Stimulated activated CD8-positive, alpha-beta memory T cell treated with anti-CD3 and anti-CD28 coated beads, Interleukin-15, amount 100 ng/mL, for 24 hours (primary cell): ENCODE measurements around the gene GRN.
A peak's percentile ranks its signal among the peaks of the same experiment; 100 is the strongest.
"Not testable (repeated sequence)": the region's sequence is repeated elsewhere in the genome, so short reads cannot be mapped to it uniquely, and the experiment has no call there.

ENCODE experiments used
- DNase-seq: peaks from one replicate; pipeline ENCODE4 v3.0.0-alpha.2; 2020; ENCODE audit warnings: low read depth

GRN gene

GRCh38 chr17:44346064-44346844 lies 1.2 kb downstream of the GRN start:
- no peak for DNase-seq

DNA sequence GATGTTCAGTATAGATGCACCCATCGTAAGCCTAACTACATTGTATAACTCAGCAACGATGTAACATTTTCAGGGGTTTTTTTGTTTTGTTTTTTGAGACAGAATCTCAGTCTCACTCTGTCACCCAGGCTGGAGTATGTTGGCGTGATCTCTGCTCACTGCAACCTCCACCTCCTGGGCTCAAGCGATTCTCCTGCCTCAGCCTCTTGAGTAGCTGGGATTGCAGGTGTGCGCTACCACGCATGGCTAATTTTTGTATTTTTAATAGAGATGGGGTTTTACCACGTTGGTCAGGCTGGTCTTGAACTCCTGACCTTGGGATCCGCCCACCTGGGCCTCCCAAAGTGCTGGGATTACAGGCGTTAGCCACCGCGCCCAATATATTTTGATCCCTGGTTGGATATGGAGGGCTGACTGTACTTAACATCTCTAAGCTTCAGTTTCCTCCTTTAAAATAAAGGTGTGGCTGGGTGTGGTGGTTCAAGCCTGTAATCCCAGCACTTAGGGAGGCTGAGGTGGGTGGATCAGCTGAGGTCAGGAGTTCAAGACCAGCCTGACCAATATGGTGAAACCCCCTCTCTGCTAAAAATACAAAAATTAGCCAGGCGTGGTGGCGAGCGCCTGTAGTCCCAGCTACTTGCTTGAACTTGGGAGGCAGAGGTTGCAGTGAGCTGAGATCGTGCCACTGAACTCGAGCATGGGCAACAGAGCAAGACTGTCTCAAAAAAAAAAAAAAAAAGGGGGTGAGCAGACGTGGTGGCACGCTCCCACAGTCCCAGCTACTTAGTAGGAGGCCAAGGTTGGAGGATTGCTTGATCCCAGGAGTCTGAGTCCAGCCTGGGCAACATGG lies 2.3 kb downstream of the GRN start:
- not testable (repeated sequence) for DNase-seq

GRCh38 chr17:44348234-44348987 lies 3.3 kb downstream of the GRN start:
- no peak for DNase-seq

DNA sequence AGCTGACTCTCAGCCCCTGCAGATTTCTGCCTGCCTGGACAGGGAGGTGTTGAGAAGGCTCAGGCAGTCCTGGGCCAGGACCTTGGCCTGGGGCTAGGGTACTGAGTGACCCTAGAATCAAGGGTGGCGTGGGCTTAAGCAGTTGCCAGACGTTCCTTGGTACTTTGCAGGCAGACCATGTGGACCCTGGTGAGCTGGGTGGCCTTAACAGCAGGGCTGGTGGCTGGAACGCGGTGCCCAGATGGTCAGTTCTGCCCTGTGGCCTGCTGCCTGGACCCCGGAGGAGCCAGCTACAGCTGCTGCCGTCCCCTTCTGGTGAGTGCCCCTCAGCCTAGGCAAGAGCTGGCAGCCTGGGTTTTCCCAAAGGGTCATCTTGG lies 3.9 kb downstream of the GRN start:
- DNase-seq, result no peak

- DNase-seq, result no peak
Measured at GRCh38 chr17:44349553-44350070, 4.5 kb downstream of the GRN start.

DNA sequence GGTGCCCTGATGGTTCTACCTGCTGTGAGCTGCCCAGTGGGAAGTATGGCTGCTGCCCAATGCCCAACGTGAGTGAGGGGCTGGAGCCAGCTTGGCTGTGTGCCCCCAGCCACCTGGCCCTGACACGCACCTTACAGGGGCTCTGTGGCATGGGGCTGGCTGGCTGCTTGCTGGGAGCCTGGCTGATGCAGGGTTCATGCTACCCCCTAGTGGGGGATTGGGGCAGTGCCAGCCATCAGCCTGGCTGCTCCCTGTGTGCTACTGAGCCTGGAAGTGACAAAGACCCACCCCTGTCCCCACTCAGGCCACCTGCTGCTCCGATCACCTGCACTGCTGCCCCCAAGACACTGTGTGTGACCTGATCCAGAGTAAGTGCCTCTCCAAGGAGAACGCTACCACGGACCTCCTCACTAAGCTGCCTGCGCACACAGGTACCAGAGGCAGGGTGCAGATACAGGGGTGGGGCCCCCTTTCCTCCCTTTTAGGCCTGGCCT lies 5.7 kb downstream of the GRN start:
- DNase-seq, result peak; percentile 49

- no peak for DNase-seq
Measured at GRCh38 chr17:44351464-44351863, 6.4 kb downstream of the GRN start.

DNA sequence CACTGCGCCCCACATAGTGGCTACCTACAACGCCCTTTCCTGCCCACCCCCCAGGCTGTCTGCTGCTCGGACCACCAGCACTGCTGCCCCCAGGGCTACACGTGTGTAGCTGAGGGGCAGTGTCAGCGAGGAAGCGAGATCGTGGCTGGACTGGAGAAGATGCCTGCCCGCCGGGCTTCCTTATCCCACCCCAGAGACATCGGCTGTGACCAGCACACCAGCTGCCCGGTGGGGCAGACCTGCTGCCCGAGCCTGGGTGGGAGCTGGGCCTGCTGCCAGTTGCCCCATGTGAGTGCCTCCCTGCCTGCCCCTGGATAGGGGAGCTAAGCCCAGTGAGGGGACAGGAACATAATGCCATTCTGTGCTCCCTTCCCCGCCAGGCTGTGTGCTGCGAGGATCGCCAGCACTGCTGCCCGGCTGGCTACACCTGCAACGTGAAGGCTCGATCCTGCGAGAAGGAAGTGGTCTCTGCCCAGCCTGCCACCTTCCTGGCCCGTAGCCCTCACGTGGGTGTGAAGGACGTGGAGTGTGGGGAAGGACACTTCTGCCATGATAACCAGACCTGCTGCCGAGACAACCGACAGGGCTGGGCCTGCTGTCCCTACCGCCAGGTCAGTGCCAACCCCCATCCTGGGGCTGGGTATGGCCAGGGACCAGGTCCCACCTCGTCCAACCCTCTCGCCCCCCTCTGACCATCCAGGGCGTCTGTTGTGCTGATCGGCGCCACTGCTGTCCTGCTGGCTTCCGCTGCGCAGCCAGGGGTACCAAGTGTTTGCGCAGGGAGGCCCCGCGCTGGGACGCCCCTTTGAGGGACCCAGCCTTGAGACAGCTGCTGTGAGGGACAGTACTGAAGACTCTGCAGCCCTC lies 7.1 kb downstream of the GRN start:
- DNase-seq, result no peak

DNA sequence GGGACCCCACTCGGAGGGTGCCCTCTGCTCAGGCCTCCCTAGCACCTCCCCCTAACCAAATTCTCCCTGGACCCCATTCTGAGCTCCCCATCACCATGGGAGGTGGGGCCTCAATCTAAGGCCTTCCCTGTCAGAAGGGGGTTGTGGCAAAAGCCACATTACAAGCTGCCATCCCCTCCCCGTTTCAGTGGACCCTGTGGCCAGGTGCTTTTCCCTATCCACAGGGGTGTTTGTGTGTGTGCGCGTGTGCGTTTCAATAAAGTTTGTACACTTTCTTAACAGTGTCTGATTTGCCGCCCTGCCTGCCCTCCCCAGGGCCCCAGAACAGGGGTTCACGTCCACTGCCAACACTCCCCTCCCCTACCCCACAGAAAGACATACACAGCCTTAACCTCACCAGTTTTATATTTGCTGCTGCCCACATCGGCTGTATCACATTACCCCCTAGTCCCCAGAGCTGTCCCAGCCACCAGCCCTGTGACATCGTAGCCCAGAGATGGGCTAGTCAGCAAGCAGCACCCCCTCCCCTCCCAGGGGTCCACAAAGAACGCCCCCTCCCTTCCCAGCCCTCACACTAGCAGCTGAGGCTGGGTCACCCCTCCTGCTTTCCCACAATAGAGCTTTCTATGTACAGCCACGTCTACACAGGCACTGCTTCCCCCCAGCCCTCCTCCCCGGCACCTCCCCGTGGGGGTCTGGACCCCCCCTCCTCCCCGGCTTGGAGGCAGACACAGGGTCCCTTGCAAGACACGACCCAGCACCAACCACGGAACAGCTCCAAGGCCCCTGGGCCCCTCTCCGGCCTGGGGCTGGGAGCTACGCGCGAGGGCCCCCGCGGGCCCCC lies 7.9 kb downstream of the GRN start:
- DNase-seq, result no peak

- DNase-seq, result no peak
Measured at GRCh38 chr17:44353672-44354331, 8.7 kb downstream of the GRN start.

- peak; percentile 40 for DNase-seq
Measured at GRCh38 chr17:44354582-44355561, 9.8 kb downstream of the GRN start.

- DNase-seq, result no peak
Measured at GRCh38 chr17:44355642-44356099, 10.6 kb downstream of the GRN start.

DNA sequence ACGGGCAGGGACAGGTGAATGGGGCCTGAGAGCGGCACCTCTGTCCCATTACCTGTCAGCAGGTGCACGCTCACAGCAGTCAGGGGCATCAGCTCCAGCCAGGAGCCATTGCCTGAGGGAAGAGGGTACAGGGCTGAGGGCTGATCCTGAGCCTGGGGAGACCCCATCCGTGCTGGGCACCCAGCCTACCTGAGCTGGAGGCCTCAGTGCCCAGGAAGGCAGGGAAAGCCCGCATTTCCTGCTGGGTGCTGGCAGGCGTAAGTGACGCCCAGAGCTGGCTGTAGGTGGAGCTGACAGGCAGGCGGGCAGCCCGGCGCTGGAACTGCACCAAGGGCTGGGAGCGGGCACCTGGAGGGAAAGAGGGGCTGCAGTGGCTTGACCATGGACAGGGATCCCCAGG lies 11.1 kb downstream of the GRN start:
- no peak for DNase-seq

DNA sequence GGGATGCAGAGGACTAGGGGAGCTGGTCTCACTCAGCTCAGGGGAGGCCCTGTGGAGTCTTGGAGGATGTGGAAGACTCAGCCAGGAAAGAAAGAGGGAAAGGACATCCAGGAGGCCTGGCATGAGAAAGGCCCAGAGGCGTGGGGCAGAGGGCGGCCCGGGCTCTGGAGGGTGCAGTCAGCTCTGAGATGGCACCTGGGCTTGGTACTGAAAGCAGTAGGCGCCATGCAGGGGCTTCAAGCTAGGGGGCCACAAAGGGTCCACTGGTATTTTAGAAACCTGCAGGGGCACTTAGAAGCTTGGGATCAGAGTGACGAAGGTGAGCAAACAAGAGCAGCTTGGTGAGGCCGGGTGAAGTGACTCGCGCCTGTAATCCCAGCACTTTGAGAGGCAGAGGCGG lies 13.0 kb downstream of the GRN start:
- no peak for DNase-seq

DNA sequence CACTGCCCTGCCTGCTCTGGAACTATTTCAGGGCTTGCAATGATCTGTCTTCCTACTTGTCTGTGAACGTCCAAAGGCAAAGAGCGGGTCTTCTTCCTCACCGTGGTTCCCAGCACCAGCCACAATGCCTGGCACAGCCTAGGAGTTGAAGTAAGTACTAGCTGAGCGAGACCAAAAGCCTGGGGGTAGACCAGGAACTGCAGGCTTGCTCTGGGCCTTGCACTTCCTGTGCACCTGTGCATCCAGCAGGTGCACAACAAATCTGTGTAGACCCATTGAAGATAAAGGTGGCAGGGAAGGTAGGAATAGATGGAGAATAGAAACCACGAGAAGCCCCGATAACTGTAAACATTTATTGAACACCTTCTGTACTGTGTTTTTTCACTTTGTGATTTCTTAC lies 13.9 kb downstream of the GRN start:
- no peak for DNase-seq

DNA sequence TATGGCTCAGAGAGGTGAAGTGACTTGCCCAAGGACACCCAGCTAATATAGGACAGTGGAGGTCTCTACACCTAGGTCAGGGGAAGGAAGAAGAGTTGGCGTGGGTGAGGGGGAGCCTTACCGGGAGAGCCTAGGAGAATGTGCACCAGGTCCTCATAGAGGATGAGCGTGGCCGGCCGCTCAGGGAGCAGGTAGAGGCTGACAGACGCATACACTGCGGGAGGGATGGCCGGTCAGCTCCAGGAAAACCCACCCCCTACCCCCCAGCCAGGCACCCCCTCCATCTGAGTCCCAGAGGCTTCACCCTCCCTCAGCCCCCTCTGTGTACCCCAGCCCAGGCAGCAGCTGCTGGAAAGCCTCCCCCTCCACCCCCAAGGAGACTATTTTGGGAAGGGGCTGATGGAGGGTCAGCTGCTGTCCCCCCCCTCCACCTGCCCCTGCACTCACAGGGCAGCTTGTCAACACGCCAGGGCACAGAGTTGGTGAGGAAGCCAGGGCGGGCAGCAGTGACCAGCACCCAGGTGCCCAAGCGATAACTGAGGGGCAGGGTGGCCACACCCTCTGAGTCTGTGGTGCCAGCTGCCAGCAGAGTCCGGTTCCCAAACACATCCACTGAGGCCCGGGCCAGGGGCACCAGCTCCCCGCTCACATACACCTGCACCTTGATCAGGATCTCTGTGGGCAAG lies 14.5 kb downstream of the GRN start:
- DNase-seq, result no peak

DNA sequence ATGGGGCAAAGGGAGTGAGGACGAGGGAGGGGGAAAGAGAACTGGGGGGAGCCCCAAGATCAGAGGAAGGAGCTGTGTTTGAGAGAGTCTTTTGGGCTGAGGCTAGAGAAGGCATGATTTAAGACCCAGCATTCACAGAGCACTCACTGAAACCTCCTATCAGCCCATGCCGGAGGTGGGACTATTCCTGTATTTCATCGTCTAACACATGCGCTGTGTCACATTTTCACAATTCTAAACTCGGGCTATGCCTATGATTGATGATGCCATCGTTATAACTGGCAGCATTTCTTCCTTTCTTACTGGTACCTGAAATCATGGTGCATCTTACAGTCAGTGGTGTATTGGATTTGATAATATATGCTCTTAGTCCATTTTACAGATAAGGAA lies 15.0 kb downstream of the GRN start:
- DNase-seq, result no peak

GRCh38 chr17:44360826-44361225 lies 15.7 kb downstream of the GRN start:
- DNase-seq, result no peak
